Small intestine (tissue), 7 donors: ENCODE measurements around the gene SERPINE1. TPM values are rescaled to one million over a fixed set of nuclear protein-coding genes. Genes with fewer than 3 reads are reported as not detected.
"Not testable (repeated sequence)": the region's sequence is repeated elsewhere in the genome, so short reads cannot be mapped to it uniquely, and the experiment has no call there.

Experiments
- DNase-seq, 2 donors: peaks; one replicate each; pipeline versions ENCODE4 v3.0.0 to v3.0.0-alpha.2; 2013
- FAIRE-seq: peaks from 2 replicates; lab custom pipeline; 2012; peaks lifted over from hg19 to GRCh38; lab: Jason Lieb, UNC
- H3K27ac ChIP-seq, 3 donors: one replicate each; pipeline ENCODE4 v1.5.1; 2013; ENCODE audit warnings: low read length in 2 of 3, mild to moderate bottlenecking in 2 of 3, control low read depth in 1 of 3, inconsistent platforms in 1 of 3, low read depth in 1 of 3, moderate library complexity in 1 of 3
- H3K27me3 ChIP-seq, 3 donors: one replicate each; pipeline ENCODE4 v1.6.1; 2013; ENCODE audit warnings: low read length in 3 of 3, inconsistent platforms in 1 of 3; ENCODE audit not compliant: control insufficient read depth in 3 of 3, insufficient read depth in 3 of 3
- H3K36me3 ChIP-seq, 3 donors: one replicate each; pipeline ENCODE4 v1.6.1; 2013; ENCODE audit warnings: low read length in 3 of 3, inconsistent platforms in 1 of 3, low read depth in 1 of 3, mild to moderate bottlenecking in 1 of 3, moderate library complexity in 1 of 3; ENCODE audit not compliant: control insufficient read depth in 3 of 3, insufficient read depth in 2 of 3
- H3K4me1 ChIP-seq, 3 donors: one replicate each; pipeline ENCODE4 v1.6.1; 2013; ENCODE audit warnings: low read length in 2 of 3, inconsistent platforms in 1 of 3, low read depth in 1 of 3, mild to moderate bottlenecking in 1 of 3, moderate library complexity in 1 of 3; ENCODE audit not compliant: control insufficient read depth in 3 of 3, insufficient read depth in 2 of 3
- H3K4me3 ChIP-seq, 3 donors: one replicate each; pipeline ENCODE4 v1.5.1; 2013; ENCODE audit warnings: low read length in 3 of 3, control low read depth in 1 of 3, inconsistent platforms in 1 of 3, low read depth in 1 of 3, mild to moderate bottlenecking in 1 of 3, moderate library complexity in 1 of 3
- H3K9me3 ChIP-seq, 2 donors: one replicate each; pipeline ENCODE4 v1.6.1; 2013; ENCODE audit warnings: low read depth in 1 of 2, low read length in 1 of 2; ENCODE audit not compliant: control insufficient read depth in 2 of 2, insufficient read depth in 1 of 2
- WGBS, 3 donors: extraction: QIAGEN DNeasy Blood & Tissue Kit; methylation state at CpG; one replicate each; pipeline ENCODE4 v1.1.7; 2013; 5-methylcytosine and 5-hydroxymethylcytosine counted together
- polyA plus RNA-seq, 4 donors: library from polyadenylated mRNA; stranded (reverse) in 3 of 4; unstranded in 1 of 4; fragments of 200-250 nt in 3 of 4; fragments of 120-200 nt in 1 of 4; gene quantifications; one replicate each; pipeline versions ENCODE4 v1.2.1 to v1.2.3, GENCODE V29; 2013
- donor health status: healthy with polysubstance abuse.
- donor health status: control.
- donor health status: control.
- donor health status: Bipolar disorder and iron deficiency.
- donor health status: healthy.

Gene SERPINE1
- polyA plus RNA-seq, 4 donors = 0.80 to 35.4 (median 2.7) TPM

DNA sequence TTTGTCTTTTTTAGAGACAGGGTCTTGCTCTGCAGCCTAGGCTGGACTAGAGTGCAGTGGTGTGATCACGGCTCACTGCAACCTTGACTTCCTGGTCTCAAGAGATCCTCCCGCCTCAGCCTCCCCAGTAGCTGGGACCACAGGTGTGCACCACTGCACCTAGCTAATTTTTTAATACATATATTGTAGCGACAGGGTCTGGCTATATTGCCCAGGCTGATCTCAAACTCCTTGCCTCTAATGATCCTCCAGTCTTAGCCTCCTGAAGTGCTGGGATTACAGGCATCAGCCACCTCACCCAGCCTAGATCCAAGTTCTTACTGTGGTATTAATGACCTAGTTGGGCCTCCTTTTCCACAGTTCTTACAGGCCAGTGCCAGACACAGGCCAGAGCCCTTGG, 11.7 kb upstream of the SERPINE1 start:
- no peak overlapping the region for H3K27ac ChIP-seq
- no peaks in the 10 kb centered on the region for H3K9me3 ChIP-seq
- H3K4me1 ChIP-seq = no peaks in the 10 kb centered on the region
- DNase-seq (no peak), FAIRE-seq (no peak)
- 68 to 91% (median 84%) methylated on average over 3 of the region's 3 CpGs for WGBS, 3 donors
- no peak overlapping the region for H3K4me3 ChIP-seq
- H3K27me3 ChIP-seq = peaks cover 0 to 4% (median 0%) of the 10 kb centered on the region in 3 donors
- no peaks in the 10 kb centered on the region for H3K36me3 ChIP-seq

DNA sequence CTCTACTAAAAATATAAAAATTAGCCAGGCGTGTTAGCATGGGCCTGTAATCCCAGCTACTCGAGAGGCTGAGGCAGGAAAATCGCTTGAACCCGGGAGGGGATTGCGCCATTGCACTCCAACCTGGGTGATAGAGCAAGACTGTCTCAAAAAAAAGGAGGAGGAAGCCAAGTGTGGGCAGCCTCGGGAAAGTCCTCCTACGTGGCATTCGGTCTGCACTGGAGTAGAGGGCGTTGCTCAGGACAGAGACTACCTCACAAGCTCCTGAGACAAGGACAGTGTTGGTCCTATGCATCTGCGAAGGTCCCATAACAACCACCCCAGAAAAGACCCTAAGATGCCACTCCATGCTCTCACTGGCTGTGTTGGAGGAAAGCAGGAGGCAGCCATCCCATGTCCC, 10.0 kb upstream of the SERPINE1 start:
- H3K4me1 ChIP-seq = peaks cover 0 to 3% (median 0%) of the 10 kb centered on the region in 3 donors
- no peaks in the 10 kb centered on the region for H3K9me3 ChIP-seq
- H3K27ac ChIP-seq = peak overlapping the region in 1 of 3 donors; percentile 47
- H3K4me3 ChIP-seq = no peak overlapping the region
- peaks cover 0 to 4% (median 0%) of the 10 kb centered on the region in 3 donors for H3K27me3 ChIP-seq
- no peak for DNase-seq
- FAIRE-seq = no peak
- H3K36me3 ChIP-seq = no peaks in the 10 kb centered on the region
- 78 to 84% (median 78%) methylated on average over 10 of the region's 10 CpGs for WGBS, 3 donors

DNA sequence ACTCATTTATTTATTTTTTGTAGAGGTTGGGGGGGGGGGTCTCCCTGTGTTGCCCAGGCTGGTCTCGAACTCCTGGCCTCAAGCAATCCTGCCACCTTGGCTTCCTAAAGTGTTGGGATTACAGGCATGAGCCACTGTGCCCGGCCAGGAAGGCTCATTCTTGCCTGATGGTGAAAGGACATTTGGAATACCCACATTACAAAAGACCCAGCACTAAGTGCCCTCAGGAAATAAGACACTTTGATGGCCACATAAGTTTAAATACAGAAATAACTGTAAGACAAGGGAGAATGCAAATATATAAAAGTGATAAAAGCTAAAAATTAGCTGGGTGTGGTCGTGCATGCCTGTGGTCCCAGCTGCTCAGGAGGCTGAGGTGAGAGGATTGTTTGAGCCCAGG, 8.0 kb upstream of the SERPINE1 start:
- Histone ChIP-seq H3K36me3 (no peaks in the 10 kb centered on the region), H3K4me3 (no peak overlapping the region), H3K9me3 (no peaks in the 10 kb centered on the region), H3K27ac (no peak overlapping the region), H3K27me3 (peaks cover 0 to 4% (median 0%) of the 10 kb centered on the region in 3 donors), H3K4me1 (peaks cover 0 to 16% (median 0%) of the 10 kb centered on the region in 3 donors)
- FAIRE-seq (no peak), DNase-seq (no peak)
- WGBS, 3 donors = 74 to 79% (median 79%) methylated on average over 3 of the region's 3 CpGs

DNA sequence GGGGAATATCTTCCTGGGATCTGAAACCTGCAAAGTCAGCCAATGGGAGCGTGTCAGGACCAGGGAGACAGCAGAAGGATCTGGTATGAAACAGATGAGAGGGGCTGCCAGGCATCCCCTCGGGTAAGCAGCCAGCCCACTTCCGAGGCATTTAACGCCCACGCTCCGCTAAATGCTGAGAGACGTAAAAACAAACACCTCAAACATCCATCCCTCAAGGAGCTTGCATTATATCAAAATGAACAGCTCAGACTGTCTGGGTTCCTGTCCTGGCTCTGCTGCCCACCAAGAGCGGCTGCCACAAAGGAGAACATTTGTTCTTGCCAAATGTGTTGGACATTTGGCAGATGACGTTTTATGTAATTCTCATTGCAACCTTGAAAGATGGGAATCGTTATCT, 7.0 kb upstream of the SERPINE1 start:
- DNase-seq (no peak), FAIRE-seq (no peak)
- H3K27ac ChIP-seq = no peak overlapping the region
- no peaks in the 10 kb centered on the region for H3K36me3 ChIP-seq
- H3K27me3 ChIP-seq = peaks cover 0 to 8% (median 0%) of the 10 kb centered on the region in 3 donors
- H3K4me1 ChIP-seq = peaks cover 0 to 22% (median 0%) of the 10 kb centered on the region in 3 donors
- no peaks in the 10 kb centered on the region for H3K9me3 ChIP-seq
- 54 to 70% (median 62%) methylated on average over 10 of the region's 10 CpGs for WGBS, 3 donors
- no peak overlapping the region for H3K4me3 ChIP-seq

DNA sequence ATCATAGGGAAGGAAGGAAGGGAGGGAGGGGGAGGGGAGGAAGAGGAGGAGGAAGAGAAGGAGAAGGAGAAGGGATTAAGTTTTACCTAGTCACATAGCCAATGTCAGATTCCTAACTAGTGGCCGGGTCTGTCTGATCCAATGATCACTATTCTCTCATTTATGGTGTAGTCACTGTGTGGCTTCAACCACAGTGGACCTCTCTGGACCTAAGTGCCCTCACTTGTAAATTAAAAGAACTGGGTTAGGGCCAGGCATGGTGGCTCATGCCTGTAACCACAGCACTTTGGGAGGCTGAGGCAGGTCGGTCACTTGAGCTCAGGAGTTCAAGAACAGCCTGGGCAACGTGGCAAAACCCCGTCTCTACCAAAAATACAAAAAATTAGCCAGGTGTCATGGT, 6.6 kb upstream of the SERPINE1 start:
- Histone ChIP-seq H3K9me3 (no peaks in the 10 kb centered on the region), H3K27ac (no peak overlapping the region), H3K36me3 (no peaks in the 10 kb centered on the region), H3K4me1 (peaks cover 0 to 22% (median 0%) of the 10 kb centered on the region in 3 donors), H3K4me3 (no peak overlapping the region), H3K27me3 (peaks cover 0 to 9% (median 0%) of the 10 kb centered on the region in 3 donors)
- FAIRE-seq (no peak), DNase-seq (no peak)
- 76 to 83% (median 80%) methylated on average over 4 of the region's 4 CpGs for WGBS, 3 donors

DNA sequence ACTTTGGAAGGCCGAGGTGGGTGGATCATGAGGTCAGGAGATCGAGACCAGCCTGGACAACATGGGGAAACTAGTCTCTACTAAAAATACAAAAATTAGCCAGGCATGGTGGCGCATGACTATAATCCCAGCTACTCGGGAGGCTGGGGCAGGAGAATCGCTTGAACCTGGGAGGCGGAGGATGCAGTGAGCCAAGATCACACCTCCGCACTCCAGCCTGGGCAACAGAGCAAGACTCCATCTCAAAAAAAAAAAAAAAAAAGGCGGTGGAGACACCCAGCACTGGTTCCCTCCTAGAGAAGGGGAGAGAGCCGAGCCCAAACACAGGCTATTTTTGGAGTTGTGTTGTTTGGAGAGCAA, 5.3 kb upstream of the SERPINE1 start:
- FAIRE-seq = not testable (repeated sequence)
- peak overlapping the region; percentile 70 to 91 (median 84) for H3K27ac ChIP-seq
- peaks cover 0 to 21% (median 0%) of the 10 kb centered on the region in 3 donors for H3K27me3 ChIP-seq

DNA sequence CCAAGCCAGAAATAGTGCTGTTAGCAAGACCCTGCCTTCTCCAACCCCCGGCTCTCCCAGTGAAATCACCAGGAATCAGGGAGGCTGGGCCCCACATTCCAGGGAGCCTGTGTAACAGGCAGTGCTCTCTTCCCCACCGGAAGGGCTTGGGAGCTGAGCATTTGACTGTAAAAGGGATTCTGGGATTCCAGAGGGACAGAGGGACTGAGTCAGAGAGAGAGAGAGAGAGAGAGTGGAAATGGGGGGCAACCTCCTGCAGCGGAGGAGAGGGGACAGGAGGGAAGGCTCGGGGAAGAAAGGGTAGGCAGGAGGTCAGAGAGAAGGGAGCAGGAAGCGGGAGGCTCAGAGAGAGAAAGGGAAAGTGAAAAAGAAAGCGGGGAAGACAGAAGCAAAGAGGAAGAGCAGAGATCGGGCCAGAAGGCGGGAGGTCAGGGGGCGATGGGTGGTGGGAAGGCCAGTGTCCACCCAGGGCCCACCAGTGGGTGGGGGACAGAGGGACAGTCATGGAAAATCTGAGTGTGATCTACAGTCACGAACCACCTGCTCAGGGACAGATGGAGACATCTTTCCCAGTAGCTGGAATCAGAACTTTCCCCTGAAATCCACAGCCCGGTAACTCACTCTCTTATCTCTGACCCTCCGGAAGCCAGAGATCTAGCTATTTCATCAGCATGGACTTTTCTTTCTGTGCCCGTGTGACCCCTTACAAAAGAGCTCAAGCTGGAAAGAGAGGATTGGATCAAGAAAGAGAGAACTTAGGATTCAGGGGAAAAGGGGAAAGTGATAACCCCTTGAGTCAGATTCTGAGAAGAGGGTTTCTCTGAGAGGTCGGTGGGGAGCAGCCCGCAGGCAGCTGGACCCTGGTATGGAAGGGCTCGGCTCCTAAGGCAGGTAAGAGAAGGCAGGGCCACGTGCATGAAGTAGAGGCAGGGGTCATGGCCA, 4.6 kb upstream of the SERPINE1 start:
- H3K9me3 ChIP-seq = no peaks in the 10 kb centered on the region
- H3K27me3 ChIP-seq = peaks cover 0 to 27% (median 0%) of the 10 kb centered on the region in 3 donors
- WGBS, 3 donors = 11 to 17% (median 14%) methylated on average over 17 of the region's 17 CpGs
- H3K27ac ChIP-seq = peak overlapping the region; percentile 70 to 91 (median 84)
- FAIRE-seq (no peak), DNase-seq (peak; percentile 66 to 84)
- H3K36me3 ChIP-seq = no peaks in the 10 kb centered on the region
- H3K4me1 ChIP-seq = peaks cover 0 to 36% (median 0%) of the 10 kb centered on the region in 3 donors
- peak overlapping the region in 2 of 3 donors; percentile 39 to 50 for H3K4me3 ChIP-seq

More for the DNA sequence above, 5.3 kb upstream of the SERPINE1 start:
- H3K36me3 ChIP-seq, H3K9me3 ChIP-seq, DNase-seq: not testable (repeated sequence)
- peak overlapping the region in 1 of 3 donors; percentile 39 for H3K4me3 ChIP-seq
- peaks cover 0 to 30% (median 0%) of the 10 kb centered on the region in 3 donors for H3K4me1 ChIP-seq
- 61 to 87% (median 78%) methylated on average over 8 to 9 of the region's 9 CpGs for WGBS, 3 donors

DNA sequence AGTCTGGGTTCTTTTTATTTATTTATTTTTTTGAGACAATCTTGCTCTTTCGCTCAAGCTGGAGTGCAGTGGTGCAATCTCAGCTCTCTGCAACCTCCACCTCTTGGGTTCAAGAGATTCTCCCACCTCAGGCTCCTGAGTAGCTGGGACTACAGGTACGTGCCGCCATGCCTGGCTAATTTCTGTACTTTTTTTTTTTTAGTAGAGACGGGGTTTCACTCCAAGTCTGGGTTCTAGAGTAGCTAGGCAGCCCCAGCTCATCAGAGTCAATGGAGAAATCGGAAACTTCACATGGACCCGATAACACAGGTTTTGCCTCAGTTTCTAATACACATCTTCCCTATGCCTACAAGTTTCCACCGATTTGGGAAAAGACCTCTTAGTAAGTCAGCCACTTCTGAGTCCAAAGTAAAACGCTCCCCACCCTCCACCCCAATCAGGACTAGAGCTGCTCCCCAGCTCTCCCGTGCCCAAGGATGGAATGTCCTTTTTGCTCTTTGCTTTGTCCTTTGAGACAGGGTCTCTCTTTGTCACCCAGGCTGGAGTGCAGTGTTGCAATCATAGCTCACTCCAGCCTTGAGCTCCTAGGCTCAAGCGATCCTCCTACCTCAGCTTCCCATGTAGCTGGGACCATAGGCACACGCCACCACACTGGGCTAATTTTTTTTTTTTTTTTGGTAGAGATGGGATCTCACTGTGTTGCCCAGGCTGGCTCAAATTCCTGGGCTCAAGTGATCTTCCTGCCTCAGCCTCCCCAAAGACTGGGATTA, 3.8 kb upstream of the SERPINE1 start:
- Histone ChIP-seq H3K36me3 (no peaks in the 10 kb centered on the region), H3K27me3 (peaks cover 0 to 31% (median 0%) of the 10 kb centered on the region in 3 donors), H3K27ac (peak overlapping the region in 2 of 3 donors; percentile 84 to 91), H3K9me3 (no peaks in the 10 kb centered on the region), H3K4me3 (no peak overlapping the region), H3K4me1 (peaks cover 0 to 39% (median 0%) of the 10 kb centered on the region in 3 donors)
- 92 to 97% (median 94%) methylated on average over 11 of the region's 11 CpGs for whole genome bisulfite sequencing, 3 donors
- DNase-seq (no peak), FAIRE-seq (no peak)
